Left lobe of liver (tissue), 2 donors: ENCODE results near the gene ATP8A2. TPM values are rescaled to one million over a fixed set of nuclear protein-coding genes. Genes with fewer than 3 reads are reported as not detected.

ENCODE experiments used
- ATAC-seq: fragments of 200-7000 bp; cut with Tn5 transposase; one replicate; pipeline ENCODE4 v1.9.1; 2020; ENCODE audit warnings: mild to moderate bottlenecking, moderate library complexity
- DNase-seq: peaks from one replicate; pipeline ENCODE4 v3.0.0-alpha.2; 2020; ENCODE audit warnings: low spot score
- total RNA-seq: library from RNA; stranded (reverse); gene quantifications from one replicate; pipeline ENCODE4 v1.2.1, GENCODE V29; 2021
- donor health status: DM: no; HTN: no; CAD: no; lungs with moderate emphysema.
- donor health status: DM: no; HTN: yes; CAD: no.

ATP8A2 gene
- total RNA-seq, 1 donor from 2014 or later, result not detected

DNA sequence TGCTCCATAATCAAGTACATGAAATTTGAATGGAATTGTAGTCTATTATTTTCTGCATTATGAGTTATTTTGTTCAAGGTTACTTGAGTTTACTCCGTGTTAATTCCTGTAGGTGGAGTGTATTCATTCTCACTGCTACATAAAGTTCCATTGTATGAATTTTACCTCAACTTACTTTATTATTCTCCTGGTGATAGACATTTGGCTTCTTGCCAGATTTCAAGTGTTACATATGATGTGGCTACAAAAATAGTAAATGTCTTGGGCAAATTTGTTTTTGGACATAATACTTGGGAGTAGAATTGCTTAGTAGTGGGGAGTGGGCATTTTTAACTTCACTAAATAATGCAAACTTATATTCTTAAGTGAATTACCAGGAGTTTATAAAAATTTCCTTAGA, 351.1 kb downstream of the ATP8A2 start:
- ATAC-seq (no peak), DNase-seq (no peak)

DNA sequence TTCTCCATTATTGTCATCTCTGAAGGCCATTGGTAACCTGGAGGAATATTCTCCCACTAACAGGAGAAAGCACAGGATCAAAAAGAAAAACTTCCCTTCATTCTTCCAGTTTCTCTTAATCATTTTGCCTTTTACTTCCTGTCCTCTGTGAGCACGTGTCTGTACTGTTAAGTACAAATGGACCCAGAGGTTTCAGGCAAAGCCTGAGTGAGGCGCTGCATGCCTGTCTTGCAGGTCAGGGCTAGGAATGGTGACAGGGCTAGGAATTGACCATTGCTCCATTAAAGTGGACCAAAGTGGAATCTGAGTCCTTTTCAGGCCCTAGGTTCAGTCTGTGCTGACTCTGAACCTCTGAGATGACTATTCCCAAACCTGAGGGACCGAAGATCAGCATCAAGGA, 353.3 kb downstream of the ATP8A2 start:
- ATAC-seq, result no peak
- DNase-seq, result no peak

DNA sequence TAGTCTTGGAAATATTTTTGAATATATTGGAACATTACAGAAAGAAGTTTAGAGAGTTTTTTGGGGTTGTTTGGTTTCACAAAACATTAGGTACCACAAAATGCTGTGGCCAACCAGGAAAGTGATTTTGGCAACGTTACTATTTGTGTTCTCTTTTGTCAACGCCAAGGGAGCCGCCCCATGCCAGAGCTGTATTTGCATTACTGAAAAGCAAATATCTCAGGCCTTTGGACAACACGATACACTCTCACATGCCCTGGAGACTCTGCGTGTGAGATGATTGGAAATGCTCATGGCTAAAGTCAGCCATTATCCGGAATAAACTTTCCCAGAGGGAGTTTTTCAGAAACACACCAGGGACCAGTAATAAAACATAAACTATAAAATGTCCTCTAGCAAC, 355.5 kb downstream of the ATP8A2 start:
- ATAC-seq (peak; percentile 95), DNase-seq (peak; percentile 59)

DNA sequence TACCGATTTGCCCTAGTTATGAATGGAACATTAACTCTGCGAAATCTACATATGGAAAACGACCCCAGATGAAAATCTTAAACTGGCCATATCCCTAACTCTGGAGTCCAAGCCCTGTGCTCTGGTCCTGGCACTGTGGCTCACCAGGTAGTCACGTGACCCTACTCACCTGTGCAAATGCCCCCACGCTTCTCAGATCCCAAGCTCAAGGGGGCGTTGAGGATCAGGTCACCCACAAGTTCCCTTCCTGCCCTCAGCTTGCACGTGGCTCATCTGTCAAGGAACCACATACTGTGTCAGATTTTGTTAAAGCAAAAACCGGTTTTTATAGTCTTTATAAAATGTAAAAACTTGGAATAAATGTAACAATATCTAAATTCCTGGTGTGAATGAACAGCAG, 356.0 kb downstream of the ATP8A2 start:
- DNase-seq (no peak), ATAC-seq (no peak)

DNA sequence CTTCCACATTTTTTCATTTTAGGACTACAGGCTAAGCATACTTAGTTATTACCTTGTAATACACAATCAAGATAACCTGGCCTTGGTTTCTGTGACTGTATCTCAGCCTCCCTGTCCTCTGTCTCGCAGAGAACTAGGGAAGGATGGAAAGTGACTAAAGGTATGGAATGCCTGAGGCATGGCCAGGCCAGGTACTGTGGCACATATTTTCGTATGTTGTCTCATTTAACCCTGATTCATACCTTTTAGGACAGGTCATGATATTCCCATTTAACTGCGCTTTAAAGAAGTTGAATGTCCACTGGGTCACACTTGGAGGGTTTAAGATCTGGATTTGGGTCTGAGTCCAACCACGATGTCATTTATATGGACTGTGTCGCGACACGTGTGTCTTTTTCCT, 357.4 kb downstream of the ATP8A2 start:
- no peak for ATAC-seq
- DNase-seq, result no peak

DNA sequence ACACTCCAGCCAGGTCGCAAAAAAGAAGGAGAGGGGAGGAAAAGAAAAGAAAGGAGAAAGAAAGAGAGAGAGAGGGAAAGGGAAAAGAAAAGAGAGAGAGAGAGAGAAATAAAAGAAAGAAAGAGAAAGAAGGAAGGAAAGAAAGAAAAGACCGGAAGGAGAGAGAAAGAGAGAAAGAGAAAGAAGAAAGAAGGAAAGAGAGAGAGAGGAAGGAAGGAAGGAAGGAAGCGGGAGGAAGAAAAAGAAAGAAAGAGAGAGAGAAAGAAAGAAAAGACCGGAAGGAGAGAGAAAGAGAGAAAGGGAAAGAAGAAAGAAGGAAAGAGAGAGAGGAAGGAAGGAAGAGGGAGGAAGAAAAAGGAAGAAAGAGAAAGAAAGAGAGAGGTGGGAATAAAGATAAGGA, 359.3 kb downstream of the ATP8A2 start:
- ATAC-seq (no peak), DNase-seq (no peak)

DNA sequence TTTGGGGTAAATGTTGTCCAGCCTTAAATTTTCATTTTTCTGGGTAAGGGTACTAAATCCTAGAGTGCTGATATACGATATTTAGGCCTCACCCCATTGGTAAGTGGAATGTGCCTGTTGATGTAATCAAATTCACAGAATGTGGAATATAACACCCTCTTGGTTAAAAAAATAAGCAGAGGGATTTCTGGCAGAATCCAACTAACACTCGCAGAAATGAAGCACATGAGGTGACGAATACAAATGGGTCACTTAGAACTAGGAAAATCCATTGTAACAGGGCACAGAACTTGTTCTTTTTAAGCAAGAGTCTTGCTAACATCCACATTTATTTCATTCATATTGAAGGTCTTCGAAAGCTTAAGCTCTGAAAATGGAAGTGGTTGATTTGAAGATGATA, 359.8 kb downstream of the ATP8A2 start:
- ATAC-seq (no peak), DNase-seq (no peak)

DNA sequence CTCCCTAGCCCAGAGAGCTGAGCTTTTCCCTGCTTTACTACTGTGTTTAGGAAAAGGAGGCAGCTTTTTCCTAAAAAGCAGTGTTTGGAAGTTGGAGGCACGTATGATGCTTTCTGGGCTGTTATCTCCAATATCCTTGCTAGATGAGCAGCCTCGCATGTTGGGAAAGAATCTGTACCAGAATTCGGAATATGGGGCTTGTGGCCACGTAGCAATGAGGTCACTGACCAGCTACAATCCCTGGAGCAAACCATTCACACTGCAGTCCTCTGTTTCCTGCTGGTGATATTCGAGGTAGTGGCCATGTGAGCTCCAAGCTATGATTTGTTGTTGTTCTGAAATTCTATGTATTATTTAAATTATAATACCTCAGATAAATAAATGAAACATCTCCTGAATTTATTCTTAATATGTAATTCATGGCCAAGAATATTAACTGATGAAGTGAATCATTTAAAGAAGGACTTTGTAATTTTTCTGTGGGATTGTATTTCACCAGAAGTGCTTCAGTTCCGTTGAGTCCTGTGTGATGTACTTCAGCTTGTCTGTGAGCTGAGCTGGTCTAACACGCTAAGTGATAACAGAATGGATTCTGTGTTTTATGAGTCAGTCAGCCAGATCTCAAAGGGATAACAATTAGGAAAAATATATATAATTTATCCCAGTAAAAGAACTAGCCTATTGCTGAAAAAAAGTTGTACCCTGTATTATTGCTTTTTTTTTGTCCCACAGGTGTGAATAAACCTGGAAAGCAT, 360.5 kb downstream of the ATP8A2 start:
- no peak for DNase-seq
- no peak for ATAC-seq

DNA sequence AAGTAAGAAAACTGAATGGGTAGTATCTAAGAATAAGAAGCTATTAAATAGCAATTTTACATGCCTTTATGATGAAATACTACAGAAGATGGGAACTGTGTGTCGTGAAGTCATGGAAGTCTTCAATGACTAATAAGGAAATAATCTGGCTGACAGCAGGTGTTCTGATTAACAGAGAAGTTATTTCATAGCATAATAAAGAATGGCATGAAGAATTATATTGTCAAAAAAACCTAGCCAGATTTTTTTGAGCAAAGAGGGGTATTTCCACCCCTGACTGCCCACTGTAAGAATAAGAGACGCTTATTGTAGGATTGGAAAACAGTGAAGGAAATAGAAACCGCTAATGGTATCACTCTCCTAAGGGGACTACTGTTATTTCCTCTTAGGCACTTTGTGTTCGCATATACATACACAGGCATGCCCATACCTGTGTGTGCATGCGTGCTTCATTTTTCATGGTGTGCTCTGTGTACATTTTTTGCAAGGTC, 361.3 kb downstream of the ATP8A2 start:
- ATAC-seq (no peak), DNase-seq (no peak)

DNA sequence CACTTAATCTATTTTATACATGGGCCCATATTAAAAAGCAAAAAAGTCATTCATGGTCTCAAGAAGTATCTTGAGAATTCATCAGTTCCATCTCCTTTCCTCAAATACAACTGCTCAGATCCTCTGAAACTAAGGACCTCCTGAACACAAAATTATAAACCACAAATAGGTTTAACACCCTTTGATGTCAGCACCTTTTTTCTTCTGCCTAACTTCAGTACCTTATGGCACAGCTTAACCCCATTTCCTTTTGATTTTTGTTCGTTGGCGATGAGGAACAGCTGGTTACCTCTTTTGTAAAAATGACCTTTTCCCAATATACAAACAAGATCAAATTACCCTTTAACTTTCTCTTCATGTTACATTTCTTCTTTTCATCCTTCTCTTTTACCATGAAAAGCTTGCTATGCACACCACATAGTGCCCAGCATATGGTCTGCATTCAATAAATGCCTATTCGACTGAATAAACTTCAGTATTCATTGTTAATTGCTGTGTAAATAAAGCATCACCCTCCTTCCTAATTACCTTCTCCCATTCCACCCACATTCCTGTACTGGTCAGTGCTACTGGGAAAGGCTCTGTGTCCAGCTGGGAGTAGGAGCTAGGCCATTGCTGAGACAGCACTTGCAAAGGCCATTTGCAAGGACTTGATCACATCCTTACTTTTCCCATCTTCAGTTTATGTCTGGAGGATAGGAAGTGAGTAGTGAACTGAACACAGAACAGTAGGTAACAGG, 362.1 kb downstream of the ATP8A2 start:
- no peak for ATAC-seq
- DNase-seq, result no peak

DNA sequence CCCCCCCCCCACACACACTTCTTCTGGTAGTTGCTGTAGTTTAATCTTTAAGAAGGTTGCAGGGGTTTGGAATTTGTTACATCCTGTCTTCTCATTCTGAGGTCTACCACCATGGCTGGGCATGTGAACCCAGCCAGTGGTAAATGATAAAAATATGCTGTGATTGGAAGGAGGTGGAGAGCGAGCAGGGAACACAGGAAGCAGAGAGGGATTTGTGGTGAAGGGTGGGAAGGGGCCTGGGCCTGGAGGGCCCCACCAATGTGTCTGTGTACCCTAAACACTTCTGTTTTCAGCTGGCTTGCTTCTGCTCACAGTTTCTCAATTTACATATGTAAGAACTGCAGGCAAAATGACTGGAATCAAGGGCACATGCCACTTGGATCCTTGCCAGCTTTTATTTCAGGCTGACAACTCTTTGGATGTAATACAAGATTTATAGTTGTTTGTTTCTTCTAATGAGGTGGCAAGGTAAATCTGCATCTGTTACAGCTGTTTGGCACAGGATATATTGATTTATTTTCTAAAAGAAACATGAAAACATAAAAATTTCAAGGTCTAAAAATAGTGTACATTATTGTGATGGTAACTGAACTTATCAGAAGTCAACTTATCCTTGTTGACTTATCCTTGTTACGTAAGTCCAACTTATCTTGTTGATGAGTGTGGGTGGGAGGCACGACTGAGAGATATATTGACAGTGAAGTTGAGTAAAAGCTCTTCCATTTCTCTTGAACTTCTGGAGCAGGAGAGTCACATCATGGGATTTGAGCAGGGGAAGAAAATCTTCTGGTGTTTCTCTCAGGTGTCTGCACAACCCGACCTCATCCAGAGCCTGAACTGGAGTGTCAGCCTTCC, 366.8 kb downstream of the ATP8A2 start:
- ATAC-seq (no peak), DNase-seq (no peak)

DNA sequence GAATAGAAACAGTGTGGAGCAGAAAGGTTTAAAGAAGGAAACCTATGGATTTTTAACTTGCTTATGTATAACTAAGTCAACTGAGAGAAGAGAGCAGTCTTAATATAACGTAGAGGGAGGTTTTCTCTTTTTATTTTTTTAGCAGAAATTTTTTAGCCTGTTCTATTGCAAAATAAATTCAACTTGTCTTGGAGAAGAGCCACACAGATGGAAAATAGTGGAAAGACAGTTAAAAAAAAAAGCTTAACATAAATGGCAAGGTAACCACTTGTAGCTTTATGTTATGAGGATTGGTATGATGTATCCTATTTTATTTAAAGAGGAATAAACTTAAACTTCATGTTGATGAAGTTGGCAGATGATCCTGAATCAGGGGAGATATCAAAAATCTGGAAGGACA, 367.6 kb downstream of the ATP8A2 start:
- DNase-seq (no peak), ATAC-seq (no peak)

DNA sequence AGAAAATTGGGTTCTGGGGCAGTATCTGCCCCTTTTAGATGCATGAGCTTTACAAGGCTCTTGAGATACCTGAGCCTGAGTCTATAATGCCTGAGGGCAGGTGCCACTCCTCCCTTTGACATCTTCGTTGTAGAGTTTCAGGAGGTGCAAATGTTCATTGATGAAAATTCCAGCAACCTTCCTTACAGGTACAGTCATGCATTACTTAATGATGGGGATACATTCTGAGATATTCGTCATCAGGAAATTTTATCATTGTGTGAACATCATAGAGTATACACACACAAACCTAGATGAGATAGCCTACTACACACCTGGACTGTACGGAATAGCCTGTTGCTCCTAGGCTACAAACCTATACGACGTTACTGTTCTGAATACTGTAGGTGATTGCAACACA, 370.0 kb downstream of the ATP8A2 start:
- DNase-seq, result no peak
- ATAC-seq, result no peak

DNA sequence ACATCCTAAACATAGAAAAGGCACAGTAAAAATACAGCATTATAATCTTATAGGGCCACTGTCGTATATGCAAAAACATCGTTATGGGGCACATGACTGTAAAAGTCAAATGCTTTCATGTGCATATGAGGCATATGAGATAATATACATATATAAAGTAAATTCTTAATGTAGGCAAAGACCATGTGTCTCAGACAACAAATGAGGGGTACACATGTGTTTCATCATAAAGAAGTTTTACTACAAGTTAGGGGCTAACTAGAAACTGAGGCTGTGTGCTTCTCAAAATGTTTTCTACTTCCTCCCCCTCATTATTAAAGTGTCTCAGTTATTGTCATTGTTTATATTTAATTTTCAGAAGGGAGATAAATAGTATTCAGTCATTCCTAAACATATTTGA, 370.4 kb downstream of the ATP8A2 start:
- no peak for ATAC-seq
- no peak for DNase-seq

DNA sequence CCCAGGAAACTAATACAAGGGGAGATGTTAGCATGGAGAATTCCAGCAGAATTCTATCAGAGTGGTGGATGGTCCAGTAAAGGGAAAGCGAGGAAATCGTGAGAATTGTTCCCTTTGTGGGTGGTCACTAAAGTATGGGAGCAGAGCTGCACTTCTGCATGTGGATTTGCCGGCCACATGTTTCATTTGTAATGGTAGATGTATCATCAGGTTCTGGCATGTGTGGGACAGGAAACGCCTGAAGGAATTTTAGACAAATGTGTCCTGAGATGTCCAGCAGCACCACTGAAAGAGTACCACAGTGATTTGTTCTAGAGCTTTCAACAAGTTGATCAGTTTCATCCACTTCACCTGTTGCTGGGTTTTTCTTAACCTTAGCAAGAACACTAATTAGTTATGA, 371.6 kb downstream of the ATP8A2 start:
- DNase-seq (no peak), ATAC-seq (no peak)

DNA sequence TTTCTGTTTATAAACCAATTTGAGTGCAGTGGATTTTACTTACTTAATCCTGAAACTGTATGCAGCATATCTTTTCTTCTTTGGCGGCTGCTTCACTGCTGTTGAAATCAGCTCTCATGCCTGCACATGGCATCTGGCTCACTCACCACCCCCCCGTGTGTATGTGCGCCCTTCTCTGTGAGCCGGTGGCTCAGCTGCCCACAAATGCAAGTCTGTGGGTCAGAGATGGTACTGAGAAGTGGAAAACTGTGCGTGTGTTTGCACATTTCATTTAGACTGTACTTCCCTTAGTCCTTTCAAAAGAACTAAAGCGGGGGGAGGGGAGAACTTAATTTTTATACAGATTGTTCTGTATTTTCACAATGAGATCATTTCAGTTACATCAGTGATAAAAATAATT, 372.4 kb downstream of the ATP8A2 start:
- ATAC-seq, result no peak

DNA sequence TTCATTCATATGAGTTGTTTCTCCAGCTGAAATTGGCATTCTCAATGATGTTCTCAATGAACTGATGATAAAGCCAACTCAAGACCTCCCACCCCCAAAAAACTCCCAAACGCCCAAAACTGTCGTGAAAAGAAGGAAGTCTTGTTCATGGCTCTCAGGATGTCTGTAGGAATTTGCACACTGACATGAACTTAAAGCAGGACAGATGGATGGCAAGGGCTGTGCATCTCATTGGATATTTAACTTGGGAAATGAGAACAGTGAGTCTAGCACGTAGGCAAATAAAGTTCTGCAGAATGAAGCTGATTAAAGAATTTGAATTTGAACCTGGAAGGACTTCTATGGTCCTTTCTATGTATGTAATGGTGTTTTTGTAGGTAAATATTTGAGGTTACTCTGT, 374.4 kb downstream of the ATP8A2 start:
- no peak for ATAC-seq
- no peak for DNase-seq

More for the DNA sequence above, 372.4 kb downstream of the ATP8A2 start:
- DNase-seq, result no peak

DNA sequence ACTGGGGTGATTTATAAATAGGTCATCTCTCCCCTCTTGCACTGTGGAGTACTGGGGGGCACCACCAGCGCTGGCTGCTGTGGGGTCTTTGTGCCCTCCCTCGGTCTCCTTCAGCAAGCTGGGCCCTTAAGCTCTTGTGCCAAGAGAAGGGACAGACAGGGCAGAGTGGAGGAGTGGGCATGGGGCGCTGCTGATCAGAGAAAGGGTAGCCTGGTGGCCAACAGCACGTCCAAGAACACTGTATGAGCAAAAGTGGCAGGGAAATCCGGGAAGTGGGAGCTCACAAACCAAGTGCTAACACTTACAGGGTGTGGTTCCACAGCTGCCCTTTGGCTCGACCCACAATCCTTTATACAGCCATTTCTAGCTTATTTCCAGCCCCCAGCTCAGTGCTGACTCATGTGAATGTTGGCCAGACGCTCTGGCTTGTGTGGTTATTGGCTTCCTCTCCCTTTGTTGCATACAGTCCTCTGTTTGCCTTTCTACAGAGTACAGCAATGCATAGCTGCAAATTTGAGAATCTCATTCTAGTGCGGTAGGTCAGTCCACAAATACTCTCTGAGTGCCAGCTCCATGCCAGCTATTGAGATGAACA, 381.3 kb downstream of the ATP8A2 start:
- ATAC-seq, result no peak
- no peak for DNase-seq

DNA sequence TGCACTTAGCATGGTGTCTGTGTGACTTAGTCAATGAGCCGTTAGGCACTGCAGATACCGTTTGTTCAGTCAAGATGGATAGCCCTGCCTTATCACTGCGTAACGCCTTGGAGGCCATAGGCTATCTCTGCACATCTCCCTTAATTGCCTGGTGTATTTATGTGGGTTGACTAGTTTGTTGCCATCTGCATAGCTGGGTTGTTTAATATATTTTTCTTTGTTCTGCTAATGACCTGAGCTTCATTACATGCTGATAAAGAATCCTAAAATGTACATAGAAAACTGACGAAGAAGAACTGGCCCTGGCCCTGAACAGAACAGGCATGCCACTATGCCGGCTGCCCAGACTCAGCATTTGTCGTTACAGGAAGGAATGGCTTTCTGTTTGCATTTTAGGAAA, 382.2 kb downstream of the ATP8A2 start:
- no peak for ATAC-seq

DNA sequence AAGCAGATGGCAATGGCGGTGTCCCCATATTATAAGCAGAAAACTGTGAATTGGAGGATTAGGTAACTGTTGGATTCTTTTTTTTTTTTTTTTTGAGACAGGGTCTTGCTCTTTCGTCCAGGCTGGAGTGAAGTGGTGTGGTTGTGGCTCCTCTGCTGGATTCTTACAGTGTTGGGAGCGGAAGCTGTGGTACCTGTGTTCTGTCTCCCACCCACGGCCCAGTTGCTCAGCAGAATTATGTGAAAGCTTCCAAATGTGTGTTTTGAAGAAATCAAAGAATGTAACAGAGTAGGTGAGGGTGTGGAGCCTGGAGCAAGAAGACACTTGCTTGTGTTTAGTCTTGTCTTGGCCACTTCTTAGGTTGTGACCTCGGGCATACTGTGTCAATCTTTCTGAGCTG, 384.5 kb downstream of the ATP8A2 start:
- ATAC-seq, result no peak
- no peak for DNase-seq

More for the DNA sequence above, 382.2 kb downstream of the ATP8A2 start:
- DNase-seq, result no peak

DNA sequence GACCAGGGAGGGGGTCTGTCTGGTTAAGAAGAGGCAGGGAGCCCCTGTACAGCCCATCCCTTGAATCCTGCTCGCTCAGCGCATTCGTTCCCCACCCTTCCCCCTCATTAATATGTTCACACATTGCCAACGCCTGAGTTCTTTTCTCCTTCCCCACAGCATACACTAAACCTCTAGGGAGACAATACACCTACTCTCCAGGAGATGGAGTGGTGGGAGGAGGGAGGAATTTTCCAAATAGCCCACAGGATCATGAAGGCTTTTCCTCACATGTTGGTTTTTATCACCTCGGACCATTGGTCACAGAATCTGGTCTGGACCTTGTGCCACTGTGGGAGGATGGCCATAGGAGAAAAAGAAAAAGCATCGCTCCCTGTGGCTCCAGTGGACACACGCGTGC, 385.1 kb downstream of the ATP8A2 start:
- DNase-seq (no peak), ATAC-seq (no peak)
